OCI-LY7 (cell line): ENCODE results near the gene CHCHD4.

Experiments
- CTCF ChIP-seq: fragments of 200-600 bp; sonication (generic); conservative IDR thresholded peaks from 2 replicates; pipeline ENCODE4 v1.5.1; 2014; ENCODE audit warnings: mild to moderate bottlenecking, antibody characterized with exemption, low read length, moderate library complexity, mixed read lengths
- EZH2phosphoT487 ChIP-seq: fragments of 200-600 bp; sonication (generic); IDR thresholded peaks from 2 replicates; pipeline ENCODE4 v1.6.1; 2018; ENCODE audit warnings: low read depth, borderline replicate concordance, mild to moderate bottlenecking, mixed run types, antibody characterized with exemption, low read length, moderate library complexity, mixed read lengths

GRCh38 chr3:14147066-14147435 is 22.4 kb upstream of the CHCHD4 start:
- no peak for TF ChIP-seq EZH2phosphoT487
- TF ChIP-seq CTCF: no peak
